GM06990 (cell line): ENCODE measurements around the gene HTD2.
"Not testable (repeated sequence)": the region's sequence is repeated elsewhere in the genome, so short reads cannot be mapped to it uniquely, and the experiment has no call there.

ENCODE experiments used
- DNase-seq: peaks from one replicate; pipeline ENCODE4 v3.0.0-alpha.2; 2011; ENCODE audit not compliant: insufficient read length; ENCODE audit errors: extremely low read depth
- H3K27me3 ChIP-seq: replicated peaks from 2 replicates; pipeline ENCODE4 v1.6.0; 2011; ENCODE audit warnings: low read length; ENCODE audit not compliant: control insufficient read depth, insufficient read depth
- H3K36me3 ChIP-seq: 2 replicates; pipeline ENCODE4 v1.5.1; 2011; ENCODE audit warnings: low read length; ENCODE audit not compliant: control insufficient read depth, insufficient read depth
- H3K4me3 ChIP-seq: replicated peaks from 2 replicates; pipeline ENCODE4 v1.5.1; 2011; ENCODE audit warnings: low read depth, mild to moderate bottlenecking, control low read depth, low read length
- TF ChIP-seq, protein P1 (sequence below): IDR thresholded peaks from 2 replicates; pipeline ENCODE4 v1.5.1; 2011; ENCODE audit warnings: low read length, control low read depth, mild to moderate bottlenecking, inconsistent platforms; ENCODE audit not compliant: insufficient read depth, poor library complexity, severe bottlenecking

Gene HTD2

DNA sequence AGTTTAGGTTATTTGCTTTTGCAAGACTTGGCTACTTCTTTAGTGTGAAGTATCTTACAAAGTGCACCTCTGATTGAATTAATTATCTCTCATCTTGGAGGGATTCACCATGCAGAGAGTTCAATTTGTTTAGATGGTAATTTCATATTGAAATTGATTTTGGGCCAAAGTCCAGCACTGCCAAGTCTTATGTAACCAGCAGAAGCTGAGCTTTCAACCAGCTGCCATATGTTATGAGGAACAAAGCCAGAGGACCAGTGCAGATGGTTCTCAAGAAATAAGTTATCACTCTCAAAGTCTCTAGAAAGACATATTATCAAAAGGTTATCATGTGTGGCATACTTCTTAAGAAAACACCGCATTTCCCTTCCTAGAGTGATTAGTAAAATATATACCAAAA lies 39.7 kb upstream of the HTD2 start:
- TF ChIP-seq, protein P1, sequence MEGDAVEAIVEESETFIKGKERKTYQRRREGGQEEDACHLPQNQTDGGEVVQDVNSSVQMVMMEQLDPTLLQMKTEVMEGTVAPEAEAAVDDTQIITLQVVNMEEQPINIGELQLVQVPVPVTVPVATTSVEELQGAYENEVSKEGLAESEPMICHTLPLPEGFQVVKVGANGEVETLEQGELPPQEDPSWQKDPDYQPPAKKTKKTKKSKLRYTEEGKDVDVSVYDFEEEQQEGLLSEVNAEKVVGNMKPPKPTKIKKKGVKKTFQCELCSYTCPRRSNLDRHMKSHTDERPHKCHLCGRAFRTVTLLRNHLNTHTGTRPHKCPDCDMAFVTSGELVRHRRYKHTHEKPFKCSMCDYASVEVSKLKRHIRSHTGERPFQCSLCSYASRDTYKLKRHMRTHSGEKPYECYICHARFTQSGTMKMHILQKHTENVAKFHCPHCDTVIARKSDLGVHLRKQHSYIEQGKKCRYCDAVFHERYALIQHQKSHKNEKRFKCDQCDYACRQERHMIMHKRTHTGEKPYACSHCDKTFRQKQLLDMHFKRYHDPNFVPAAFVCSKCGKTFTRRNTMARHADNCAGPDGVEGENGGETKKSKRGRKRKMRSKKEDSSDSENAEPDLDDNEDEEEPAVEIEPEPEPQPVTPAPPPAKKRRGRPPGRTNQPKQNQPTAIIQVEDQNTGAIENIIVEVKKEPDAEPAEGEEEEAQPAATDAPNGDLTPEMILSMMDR, result no peak
- Histone ChIP-seq H3K36me3 (peaks cover 3% of the 10 kb centered on the region), H3K27me3 (no peaks in the 10 kb centered on the region), H3K4me3 (no peak overlapping the region)
- no peak for DNase-seq

DNA sequence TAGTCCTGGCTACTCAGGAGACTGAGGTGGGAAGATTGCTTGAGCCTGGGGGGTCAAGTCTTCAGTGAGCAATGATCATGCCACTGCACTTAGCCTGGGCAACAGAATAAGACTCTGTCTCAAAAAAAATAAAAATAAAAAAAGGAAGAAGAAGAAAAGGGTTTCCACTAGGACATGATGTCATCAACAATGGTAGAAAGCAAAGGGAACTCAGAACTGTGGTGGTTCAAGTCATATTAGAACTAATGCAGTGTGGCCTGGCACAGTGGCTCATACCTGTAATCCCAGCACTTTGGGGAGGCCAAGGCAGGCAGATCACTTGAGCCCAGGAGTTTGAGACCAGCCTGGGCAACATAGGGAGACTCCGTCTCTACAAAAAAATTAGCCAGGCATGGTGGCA lies 38.8 kb upstream of the HTD2 start:
- H3K27me3 ChIP-seq, H3K4me3 ChIP-seq, DNase-seq, H3K36me3 ChIP-seq: not testable (repeated sequence)

- DNase-seq, result no peak
- H3K27me3 ChIP-seq, result no peaks in the 10 kb centered on the region
- TF ChIP-seq, protein P1, result no peak
- H3K4me3 ChIP-seq, result no peak overlapping the region
- peaks cover 3% of the 10 kb centered on the region for H3K36me3 ChIP-seq
Measured at GRCh38 chr3:58269356-58269755, 37.0 kb upstream of the HTD2 start.

DNA sequence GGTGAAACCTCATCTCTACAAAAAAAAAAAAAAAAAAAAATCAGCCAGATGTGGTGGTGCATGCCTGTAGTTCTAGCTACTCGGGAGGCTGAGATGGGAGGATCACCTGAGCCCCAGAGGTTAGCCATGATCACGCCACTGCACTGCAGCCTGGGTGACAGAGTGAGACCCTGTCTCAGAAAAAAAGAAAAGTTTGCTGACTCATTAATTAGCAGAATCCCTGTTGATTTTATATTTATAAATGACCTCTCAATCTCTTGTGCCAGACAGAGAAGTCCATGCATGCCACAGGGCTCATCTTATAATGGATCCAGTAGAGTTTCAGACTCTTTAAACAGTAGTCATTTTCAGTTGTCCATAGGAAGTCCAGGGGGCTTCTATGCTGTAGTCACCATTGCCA lies 35.8 kb upstream of the HTD2 start:
- no peak overlapping the region for H3K4me3 ChIP-seq
- TF ChIP-seq, protein P1, result no peak
- peaks cover 3% of the 10 kb centered on the region for H3K36me3 ChIP-seq
- H3K27me3 ChIP-seq, result no peaks in the 10 kb centered on the region
- DNase-seq, result no peak

- H3K4me3 ChIP-seq, result no peak overlapping the region
- H3K27me3 ChIP-seq, result no peaks in the 10 kb centered on the region
- no peak for DNase-seq
- TF ChIP-seq, protein P1, result no peak
- peaks cover 3% of the 10 kb centered on the region for H3K36me3 ChIP-seq
Measured at GRCh38 chr3:58271901-58272501, 34.3 kb upstream of the HTD2 start.

DNA sequence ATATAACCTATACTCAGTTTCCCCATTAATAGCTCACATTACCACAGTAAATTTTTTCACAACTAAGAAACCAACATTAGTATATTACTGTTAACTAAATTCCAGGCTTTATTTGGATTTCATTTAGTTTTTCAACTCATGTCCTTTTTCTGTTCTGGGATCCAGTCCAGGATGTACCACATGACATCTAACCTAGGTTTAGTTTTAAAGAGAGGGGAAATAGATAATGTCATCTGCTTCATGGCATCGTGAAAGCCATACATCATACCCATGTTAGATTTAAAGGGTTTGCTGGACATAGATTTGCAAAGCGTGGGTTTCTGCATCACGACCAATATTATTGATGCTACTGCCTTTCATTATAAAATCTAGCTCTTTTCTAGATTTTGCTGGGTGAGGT lies 33.4 kb upstream of the HTD2 start:
- Histone ChIP-seq H3K4me3 (no peak overlapping the region), H3K36me3 (peaks cover 2% of the 10 kb centered on the region), H3K27me3 (no peaks in the 10 kb centered on the region)
- TF ChIP-seq, protein P1, result no peak
- DNase-seq, result no peak

DNA sequence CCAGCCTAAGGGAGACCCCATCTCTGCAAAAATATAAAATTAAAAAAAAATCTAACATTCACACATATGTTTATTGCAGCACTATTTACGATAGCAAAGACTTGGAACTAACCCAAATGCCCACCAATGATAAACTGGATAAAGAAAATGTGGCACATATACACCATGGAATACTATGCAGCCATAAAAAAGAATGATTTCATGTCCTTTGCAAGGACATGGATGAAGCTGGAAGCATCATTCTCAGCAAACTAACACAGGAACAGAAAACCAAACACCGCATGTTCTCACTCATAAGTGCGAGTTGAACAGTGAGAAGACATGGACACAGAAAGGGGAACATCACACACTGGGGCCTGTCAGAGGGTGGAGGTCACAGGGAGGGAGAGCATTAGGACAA lies 33.0 kb upstream of the HTD2 start:
- H3K4me3 ChIP-seq, H3K36me3 ChIP-seq, DNase-seq, H3K27me3 ChIP-seq: not testable (repeated sequence)
